GM19468 (cell line): ENCODE measurements around the gene CDCA3.
"Not testable (repeated sequence)": the region's sequence is repeated elsewhere in the genome, so short reads cannot be mapped to it uniquely, and the experiment has no call there.

Experiments used
- ATAC-seq: cut with Tn5 transposase; IDR thresholded peaks from one replicate; pipeline ENCODE4 v1.9.1; 2021; ENCODE audit warnings: mild to moderate bottlenecking, moderate library complexity, moderate number of reproducible peaks; ENCODE audit not compliant: unreplicated experiment; ENCODE audit errors: extremely low read depth

The CDCA3 gene

GRCh38 chr12:6873094-6874014, 22.3 kb upstream of the CDCA3 start, which contains the start of gene SPSB2:
TSS of gene SPSB2 (minus strand) at chr12:6873303. CDS start at chr12:6872901, 402 bp downstream.
- ATAC-seq, result peak; percentile 75

GRCh38 chr12:6872073-6873048, 21.3 kb upstream of the CDCA3 start:
- ATAC-seq, result no peak

DNA sequence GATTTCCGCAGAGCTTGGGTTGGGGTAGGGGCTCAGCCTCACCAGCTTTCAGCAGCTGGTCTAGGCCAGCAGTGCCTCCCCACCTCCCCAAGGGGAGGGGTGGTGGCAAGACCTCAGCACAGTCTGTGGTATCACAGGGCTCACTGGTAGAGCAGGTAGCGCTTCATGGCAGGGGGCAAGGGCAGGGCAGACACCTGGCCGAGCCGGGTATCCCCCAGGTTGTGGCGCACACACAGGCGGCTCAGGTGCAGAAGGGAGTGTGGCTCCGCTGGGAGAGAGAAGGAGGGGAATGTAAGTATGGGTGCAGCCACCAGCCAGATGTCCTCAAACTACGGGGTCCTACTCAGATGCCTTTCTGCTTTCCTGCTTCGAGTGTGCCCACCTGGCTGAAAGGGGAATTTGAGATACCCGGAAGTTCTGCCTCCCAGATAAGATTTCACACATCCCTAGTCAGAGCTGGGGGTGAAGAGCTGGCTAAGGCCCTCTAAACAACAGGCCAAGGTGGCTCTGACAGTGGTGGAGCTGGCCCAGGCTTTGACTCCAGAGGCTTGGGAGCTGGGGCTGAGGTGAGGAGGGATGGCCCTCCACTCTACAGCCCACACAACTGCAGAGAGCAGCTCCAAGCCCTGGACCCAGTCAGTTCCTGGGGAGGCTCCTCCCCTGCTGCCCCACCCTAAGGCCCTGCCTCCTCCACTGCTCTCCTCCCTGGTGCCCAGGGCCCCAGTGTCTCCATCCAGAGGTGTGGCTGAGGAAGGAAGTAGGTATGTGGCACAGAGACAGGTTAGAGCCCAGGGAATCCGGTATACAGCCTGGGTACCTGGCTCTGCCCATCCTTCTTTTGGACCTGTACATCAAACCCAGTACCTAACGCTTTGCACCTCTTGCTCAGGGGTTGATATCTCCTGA, 20.2 kb upstream of the CDCA3 start:
- ATAC-seq, result no peak

DNA sequence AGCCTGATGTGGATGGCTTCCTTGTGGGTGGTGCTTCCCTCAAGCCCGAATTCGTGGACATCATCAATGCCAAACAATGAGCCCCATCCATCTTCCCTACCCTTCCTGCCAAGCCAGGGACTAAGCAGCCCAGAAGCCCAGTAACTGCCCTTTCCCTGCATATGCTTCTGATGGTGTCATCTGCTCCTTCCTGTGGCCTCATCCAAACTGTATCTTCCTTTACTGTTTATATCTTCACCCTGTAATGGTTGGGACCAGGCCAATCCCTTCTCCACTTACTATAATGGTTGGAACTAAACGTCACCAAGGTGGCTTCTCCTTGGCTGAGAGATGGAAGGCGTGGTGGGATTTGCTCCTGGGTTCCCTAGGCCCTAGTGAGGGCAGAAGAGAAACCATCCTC, 19.2 kb upstream of the CDCA3 start:
- not testable (repeated sequence) for ATAC-seq

- no peak for ATAC-seq
Measured at GRCh38 chr12:6869049-6870021, 18.2 kb upstream of the CDCA3 start.

DNA sequence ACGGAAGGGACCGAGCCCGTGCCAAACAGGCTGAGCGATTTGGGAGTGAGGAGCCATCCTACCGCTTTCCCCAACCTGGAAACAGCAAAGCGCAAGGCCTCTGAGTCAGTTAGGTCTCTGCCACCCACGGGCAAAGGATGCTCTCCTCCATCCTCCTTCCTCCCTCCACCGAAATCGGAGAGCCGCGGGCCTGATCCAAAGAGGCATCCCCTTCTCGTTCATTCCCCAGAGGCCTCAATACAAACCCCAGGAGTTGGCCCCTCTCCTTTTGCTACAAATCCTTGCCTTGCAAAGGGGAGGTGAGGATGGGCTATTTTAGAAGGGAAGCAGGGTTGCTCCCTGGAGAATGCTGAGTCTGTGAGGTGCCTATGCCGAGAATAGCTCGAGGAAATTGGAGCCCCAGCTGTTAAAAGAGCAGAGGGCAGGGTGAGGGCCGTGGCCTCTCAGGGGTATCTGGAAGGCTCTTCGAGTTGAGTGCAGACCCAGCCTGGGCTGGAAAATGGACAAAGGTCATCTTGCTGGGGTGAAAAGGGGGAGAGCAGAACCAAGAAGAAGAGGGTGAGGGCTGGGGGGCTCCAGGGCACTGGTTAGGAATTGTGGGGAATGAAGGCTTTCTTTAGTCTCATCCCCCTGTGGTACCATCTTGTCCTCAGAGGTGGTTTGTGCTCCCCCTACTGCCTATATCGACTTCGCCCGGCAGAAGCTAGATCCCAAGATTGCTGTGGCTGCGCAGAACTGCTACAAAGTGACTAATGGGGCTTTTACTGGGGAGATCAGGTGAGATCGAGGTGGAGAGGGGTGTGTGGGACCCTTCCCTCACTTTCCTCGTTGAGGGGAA, 17.3 kb upstream of the CDCA3 start:
- ATAC-seq, result no peak

DNA sequence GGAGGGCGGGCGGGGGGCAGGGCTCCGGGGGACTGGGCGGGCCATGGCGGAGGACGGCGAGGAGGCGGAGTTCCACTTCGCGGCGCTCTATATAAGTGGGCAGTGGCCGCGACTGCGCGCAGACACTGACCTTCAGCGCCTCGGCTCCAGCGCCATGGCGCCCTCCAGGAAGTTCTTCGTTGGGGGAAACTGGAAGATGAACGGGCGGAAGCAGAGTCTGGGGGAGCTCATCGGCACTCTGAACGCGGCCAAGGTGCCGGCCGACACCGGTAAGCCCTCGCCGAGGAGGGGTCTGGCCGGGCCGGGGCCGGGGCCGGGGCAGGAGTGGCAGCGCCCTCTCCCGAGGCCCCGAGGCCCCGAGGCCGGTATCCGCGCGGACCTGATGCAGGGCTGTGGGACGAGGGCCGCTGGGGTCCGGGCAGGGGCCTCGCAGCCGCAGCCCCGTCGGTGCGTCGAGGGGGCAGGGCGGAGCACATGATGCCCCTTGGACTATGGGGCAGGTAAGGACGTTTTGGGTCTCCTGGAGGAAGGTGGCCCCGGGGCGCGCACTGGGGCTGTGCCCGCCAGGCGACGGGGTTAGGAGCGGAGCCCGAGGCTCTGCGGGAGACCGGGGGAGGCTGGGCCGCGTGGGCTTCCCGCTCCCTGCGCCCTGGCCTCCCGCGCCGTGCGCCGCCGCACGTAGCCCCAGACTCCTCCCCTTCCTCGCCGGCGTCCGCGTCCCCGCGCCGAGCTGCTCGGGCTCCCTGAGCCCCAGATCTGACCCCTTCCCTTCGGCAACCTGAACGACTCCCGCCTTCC, 16.5 kb upstream of the CDCA3 start, which contains the start of gene TPI1:
Gene TPI1, plus strand, starts transcription at position 119 of the 798 bp plus-strand sequence. Its CDS starts 36 bp downstream, at position 155.
- ATAC-seq, result peak; percentile 27

- no peak for ATAC-seq
Measured at GRCh38 chr12:6866920-6867412, 15.9 kb upstream of the CDCA3 start.

- no peak for ATAC-seq
Measured at GRCh38 chr12:6866163-6866919, 15.3 kb upstream of the CDCA3 start.

- ATAC-seq, result not testable (repeated sequence)
Measured at GRCh38 chr12:6865307-6865706, 14.2 kb upstream of the CDCA3 start.

DNA sequence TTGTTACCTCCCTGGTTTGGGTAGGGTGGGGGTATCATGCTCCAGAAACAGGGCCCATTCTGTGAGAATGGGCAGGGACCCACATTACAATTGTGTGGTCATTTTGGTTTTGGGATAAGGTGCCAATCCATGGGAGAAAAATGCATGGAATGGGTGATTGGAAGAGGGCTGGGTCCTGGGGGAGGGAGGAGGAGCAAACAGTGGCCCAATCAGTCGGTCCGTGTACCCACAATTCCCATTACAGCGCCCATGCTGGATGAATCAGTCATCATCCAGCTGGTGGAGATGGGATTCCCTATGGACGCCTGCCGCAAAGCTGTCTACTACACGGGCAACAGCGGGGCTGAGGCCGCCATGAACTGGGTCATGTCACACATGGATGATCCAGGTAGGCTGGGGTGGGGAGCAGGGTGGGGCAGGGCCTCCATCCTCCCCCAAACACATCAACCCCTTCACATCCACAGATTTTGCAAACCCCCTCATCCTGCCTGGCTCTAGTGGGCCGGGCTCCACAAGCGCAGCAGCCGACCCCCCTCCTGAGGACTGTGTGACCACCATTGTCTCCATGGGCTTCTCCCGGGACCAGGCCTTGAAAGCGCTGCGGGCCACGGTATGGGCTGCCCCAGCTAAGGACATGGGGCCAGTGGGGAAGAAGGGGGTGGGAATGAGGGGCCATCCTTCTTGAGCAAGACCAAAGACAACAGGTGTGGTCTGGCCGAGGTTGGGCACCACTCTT, 12.7 kb upstream of the CDCA3 start:
- ATAC-seq, result no peak

DNA sequence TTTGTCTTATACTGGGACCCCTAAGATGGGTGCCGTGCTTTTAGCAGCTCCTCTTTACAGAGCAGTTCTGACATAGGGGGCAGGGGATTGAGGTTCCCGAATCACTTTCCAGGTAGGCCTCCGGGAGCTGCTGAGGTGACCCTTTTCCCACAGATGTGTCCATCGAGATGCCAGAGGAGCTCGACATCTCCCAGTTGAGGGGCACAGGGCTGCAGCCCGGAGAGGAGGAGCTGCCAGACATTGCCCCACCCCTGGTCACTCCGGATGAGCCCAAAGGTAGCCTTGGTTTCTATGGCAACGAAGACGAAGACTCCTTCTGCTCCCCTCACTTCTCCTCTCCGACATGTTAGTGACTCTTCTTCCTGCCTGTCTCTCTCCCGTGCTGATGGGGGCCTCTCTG, 11.9 kb upstream of the CDCA3 start:
- no peak for ATAC-seq

- ATAC-seq, result no peak
Measured at GRCh38 chr12:6861391-6861790, 10.3 kb upstream of the CDCA3 start.

DNA sequence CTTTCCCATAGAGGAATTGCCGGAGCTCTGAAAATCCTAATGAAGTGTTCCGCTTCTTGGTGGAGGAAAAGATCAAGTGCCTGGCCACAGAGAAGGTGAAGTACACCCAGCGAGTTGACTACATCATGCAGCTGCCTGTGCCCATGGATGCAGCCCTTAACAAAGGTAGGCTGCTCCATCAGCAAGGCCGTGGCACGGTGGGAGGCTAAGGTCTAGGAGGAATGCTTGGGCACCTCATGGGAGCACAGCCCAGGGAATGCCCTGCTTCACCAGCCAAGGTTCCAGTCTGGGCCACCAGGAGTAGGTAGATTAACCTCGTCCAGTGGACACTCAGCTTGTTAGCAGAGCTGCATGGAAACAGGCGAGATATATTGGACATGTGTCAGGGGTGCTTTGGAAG, 9.9 kb upstream of the CDCA3 start:
- no peak for ATAC-seq

- ATAC-seq, result no peak
Measured at GRCh38 chr12:6860116-6860515, 9.0 kb upstream of the CDCA3 start.
